ENCODE data around the gene DMKN.

Gene DMKN

DNA sequence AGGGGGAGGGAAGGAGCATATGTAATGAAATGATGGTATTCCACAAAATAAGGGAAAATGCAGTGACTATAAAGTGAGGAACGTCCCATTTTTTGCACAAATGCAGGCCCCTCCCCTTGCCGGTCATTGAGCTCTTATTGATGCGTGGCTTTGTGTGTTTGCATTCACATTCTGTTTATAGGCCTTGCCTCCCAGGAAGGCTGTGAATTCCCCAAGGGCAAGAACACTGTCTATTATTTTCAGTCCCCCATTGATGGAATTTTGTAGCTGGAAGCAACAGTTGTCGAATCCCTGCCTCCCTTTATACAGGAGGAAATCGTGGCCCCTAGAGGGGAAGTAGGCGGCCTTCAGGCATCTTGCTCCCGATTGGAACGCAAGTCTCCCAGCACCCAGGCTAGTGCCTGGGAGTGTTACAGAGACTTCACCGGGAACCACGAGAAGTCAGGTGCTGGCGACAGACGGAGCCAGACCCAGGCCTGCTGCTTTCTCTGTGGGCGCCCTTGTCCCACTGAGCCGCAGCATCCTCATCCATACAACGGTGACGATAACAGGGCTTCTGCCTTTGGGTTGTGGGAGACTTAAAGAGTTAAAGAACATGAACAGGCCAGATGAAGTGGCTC, 7.8 kb upstream of the DMKN start:
- DNase-seq: no peak

DNA sequence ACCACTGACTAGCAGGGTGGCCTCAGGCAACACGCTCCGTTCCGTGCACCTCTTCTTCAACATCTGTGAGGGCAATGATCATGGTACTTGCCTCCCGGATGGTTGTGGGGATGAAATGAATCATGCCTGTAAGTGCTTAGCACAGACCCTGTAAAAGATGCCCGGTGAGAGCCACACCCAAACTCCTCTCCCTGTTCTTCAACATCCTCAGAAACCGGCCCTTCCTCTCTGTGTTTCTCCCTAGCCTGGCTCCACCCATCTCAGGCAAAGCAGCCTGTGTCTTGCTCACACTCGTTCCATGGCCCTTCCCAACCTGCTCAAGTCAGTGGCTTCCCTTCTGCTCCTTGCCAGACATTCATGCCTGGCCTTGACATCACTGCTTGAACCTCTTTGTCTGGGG, 5.8 kb upstream of the DMKN start:
- no peak for DNase-seq

DNA sequence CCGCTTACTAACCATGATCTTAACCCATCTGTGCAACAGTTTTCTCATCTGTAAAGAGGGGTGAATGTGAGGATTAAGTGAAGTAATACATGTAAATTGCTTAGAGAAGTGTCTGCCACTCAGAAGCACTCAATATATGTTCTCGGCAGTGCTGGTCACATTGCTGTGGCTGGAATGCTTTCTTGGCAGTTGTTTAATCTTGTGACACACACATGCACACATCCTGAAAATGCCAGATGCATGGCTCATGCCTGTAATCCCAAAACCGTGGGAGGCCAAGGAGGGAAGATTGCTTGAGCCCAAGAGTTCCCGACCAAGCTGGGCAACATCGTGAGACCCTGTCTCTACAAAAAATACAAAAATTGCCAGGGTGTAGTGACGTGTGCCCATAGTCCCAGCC, 4.9 kb upstream of the DMKN start:
- DNase-seq: no peak

DNA sequence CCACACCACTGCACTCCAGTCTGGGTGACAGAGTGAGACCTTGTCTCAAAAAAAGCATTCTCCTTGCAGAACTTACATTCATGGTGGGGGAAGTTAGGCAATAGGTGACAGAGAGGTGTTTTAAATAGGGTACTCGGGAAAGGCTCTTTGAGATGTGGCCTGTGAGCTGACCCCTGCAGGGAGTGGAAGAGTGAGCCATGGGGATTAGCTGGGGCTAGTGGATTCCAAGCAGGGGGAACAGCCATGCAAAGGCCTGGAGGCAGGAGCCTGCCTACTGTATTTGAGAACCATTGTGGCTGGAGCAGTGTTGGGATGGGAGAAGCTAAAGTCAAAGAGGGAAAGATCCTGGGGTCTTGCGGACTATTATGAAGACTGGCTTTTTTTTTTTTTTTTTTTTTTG, 3.9 kb upstream of the DMKN start:
- DNase-seq: no peak

DNA sequence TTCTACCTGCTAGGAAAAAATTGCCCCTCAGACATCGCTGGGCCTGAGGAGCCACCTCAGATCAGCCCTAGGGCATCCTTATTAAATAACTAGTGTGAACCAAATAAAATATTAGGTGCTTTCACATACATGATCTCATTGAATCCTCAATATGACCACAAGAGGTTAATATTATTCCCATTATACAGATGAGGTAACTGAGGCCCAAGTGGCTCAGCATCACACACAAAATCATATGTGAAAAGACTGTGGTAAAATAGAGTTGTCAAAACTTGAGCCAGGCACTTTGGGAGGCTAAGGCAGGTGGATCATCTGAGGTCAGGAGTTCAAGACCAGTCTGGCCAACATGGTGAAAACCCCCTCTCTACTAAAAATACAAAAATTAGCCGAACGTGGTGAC, 2.9 kb upstream of the DMKN start:
- no peak for DNase-seq

DNA sequence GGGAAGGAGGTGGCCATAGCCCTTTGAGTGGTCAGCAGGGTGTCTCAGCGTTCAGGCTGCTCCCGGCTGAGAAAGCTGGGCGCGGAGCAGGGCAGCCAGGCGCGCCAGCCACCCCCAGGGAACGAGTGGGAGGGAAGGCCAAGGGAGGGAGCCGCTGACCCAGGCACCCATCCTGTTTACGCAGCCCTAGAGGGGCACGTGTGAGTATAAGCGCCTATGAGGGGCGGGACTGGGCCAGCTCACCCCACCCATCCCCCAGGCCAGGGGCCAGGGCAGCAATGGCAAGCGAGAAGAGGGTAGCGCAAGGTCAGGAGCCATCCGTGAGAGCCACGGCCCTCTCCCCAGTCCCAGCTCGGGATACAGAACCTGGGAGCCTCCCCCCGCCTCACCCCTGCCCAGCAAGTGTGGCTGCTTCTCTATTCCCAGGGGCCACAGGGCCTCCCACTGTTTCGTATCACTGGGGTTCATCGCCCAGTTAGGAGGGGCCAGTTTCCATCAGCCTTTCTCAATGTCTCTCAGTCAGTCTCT, 897 bp upstream of the DMKN start:
- DNase-seq: no peak

DNA sequence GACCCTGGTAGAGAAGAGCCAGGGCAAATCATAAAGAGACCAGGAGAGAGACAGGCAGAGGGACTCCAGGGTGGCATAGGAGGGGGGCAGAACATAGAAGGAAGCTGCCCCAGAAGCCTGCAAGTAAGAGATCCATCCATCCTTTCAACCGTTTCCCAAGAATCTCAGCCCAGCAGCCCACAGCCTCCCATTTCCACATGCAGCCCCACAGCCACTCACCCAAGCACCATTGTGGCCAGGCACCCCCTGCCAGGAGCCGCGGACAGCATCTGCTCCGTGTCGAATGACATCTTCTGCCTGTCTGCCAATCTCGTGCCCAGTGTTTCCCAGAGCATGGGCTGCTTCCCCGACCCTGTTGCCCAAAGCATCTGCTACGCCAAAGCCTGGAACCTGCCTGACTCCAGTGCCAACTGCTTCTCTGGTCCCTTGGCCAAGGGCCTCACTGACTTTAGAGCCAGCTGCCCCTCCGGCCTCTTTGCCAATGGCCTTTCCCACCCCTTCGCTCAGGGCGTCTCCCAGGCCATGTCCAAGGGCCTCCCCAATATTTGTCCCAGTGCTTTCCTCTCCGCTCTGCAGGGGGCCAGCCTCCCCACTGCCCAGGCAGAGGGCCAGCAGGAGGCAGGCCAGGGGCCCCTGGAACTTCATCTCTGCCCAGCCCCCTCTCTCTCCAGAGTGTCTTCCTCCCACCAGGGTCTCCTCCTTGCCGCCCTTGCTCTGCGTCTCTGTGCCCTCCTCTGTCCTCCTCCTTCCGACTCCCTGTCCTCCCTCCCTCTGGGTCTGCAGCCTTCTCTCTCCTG, 420 bp downstream of the DMKN start:
- DNase-seq: no peak

DNA sequence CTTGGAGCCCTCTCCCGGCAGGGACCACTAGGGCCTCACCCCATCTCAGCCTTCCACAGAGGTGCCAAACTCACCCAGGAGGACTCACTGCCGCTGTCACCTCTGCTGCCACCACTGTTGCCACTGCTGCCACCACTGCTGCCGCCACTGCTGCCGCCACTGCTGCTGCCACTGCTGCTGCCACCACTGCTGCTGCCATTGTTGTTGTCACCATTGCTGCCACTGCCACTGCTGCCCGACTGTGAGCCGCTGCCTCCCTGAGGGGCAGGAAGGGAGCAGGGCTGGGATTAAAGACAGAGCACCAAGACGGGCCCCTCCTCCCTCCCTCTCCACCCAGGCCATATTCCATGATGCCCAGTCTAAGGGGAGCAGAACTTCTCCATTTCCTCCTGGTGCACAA, 2.1 kb downstream of the DMKN start:
- no peak for DNase-seq

DNA sequence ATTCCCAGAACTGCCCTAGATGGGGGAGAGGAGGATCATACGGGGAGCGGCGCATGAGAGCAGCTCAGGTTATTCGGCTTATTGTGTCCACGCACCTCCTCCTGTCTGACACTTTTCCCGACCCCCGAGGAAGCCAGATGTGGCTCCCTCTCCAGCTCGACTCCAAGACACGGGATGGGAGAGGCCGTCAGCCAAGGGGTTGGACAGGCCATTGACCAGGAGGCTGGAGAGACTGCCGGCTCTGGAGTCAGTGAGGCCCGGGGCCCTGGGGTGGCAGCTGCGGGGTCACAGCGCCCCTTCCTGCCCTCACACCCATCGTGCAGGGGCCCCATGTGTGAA, 2.9 kb downstream of the DMKN start:
- DNase-seq: no peak

DNA sequence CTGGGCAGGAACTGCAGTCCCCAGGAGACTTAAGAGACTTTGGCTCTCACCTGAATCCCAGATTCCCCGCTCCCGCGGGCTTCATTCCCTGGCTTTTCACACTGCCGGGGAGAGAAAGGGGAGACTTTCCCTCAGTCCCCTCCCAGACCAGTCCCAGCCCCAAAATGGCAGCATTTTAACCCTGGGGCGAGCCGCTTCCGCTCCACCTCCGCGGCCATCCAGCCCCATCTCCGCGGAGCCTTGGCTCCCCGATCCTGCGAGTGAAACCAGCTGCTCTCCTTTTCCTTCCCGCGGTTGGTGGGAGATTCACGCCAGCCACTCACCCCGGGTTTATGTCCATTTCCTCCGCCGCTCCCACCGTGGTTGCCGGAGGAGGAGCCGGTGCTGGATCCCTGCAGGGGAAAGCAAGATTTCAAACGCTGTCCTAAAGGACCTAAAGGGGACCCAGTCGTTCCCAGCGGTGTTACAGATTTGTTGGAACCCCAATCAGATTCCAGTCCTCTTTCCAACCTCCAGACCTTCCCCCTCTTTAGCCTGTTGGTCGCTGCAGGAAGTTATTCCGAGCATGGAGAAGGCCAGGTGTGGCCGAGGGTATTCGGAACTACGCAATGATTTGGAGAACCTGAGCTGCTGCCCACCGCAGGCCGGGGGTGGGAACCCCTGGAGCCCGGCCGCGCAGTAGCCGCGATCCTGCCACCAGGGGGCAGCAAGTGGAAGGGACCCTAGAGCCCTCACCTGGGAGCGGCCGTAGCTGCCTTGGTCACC, 3.4 kb downstream of the DMKN start:
- DNase-seq: peak; percentile 24

DNA sequence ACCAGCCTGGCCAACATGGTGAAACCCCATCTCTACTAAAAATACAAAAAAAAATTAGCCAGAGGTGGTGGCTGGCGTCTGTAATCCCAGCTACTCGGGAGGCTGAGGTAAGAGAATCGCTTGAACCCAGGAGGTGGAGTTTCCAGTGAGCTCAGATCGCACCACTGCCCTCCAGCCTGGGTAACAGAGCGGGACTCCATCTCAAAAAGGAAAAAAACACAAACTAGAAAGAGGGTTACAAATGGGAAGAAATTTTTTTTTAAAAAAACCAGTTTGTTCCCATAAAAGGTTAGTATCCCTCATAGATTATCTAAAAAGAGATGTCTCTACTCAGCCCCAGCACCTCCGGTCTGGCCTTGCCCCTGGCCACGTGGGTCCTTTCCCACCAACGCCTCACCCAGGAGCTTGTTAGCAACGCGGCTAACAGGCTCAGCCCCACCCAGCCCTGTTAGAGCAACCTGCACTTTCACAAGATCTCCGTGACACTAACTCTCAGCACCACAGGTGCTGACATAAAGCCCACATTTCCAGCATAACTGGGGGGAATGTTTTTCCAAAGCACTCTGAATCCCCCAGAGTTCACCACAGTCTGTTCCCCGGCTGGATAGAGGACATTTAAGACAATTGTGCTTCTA, 4.3 kb downstream of the DMKN start:
- DNase-seq: no peak

DNA sequence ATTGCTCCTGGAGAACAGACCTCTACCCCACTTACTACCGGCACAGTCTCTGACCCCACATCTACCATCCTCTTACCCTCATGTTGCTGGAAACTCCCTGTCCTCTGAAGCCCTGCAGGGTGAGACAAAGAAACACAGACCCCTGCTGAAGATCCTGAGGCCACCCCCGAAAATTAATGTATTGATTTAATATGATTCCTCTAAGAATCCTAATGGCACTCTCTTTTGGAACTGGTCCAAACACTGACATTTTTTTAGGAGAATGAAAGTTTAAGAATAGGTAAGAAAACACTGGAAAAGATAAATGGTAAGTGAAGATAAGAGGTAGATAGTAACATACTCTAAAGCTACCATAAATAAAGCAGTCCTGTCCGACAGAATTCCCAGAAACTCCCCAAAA, 5.3 kb downstream of the DMKN start:
- DNase-seq: no peak

DNA sequence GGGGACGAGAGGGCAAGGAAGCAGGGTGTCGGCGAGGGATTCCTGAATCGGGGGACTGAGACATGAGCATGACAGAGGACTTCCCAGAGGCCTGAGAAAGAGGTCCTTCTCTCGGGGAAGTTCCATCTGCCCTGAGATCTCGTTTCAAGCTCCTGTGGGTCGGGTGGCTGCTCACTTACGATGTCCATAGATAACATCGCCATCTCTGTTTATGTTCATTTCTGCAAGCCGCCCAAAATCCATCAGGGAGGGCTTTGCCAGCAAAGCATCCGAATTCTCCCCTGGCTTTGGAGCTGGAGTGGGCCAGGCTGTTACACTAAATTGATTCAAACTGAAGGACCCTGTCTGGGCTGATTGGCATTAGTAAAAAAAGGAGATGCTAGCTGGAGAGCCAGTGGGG, 5.9 kb downstream of the DMKN start:
- no peak for DNase-seq

DNA sequence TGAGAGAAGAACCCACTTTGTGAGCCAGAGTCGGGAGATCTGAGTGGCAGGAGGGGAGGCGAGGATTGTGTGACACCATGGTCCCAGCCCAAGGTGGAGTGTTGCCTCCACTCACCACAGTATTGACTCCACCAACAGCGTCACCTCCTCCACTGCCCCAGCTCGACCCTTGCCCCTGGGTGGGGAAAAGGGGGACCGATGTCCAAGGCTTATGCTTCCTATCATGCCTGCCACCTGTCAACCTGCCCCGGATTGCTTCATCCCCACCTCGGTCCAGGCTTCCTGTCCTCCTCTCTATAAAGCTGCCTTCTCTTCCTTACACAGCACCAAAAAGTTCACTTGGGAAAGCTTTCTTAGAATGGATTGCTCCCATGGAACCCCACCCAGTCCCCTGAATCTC, 7.4 kb downstream of the DMKN start:
- DNase-seq: no peak

DNA sequence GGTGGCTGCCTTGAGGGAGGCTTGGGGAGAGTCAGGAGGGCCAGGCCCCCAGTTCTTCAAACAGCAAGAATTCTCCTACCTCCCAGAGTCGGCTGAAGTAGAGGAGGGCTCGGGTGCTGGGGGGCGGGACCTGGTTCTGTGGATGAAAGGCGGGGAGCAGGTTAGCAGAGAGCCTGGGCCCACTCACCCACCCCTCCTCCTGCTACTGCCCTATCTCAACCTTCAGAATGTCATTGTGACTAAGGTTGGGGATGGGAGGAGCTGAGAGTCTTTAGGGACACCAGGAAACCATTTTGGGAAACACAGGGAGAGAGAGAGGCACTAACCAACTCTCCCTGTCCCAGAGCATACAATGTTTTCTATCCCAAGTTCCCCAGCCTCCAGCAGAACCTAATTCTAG, 10.7 kb downstream of the DMKN start:
- DNase-seq: no peak

DNA sequence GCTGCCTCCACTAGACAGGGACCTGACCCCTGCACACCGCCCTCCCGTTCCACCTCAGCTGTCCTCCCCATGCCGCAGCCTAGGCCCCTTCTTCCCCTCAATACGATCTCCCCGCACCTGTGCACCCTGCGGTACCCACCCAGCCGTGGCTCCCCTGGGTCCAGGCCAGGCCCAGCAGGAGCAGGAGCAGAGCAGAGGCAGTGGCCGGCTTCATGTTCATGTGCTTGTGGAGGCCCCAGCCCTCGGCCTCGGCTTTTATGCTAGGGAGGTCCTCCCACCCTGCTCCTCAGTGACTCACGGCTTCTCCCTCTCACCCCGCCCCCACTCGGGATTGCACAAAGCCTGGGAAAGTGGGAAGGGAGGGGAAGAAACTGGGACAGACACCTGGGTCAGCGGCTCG, 11.8 kb downstream of the DMKN start:
- no peak for DNase-seq

DNA sequence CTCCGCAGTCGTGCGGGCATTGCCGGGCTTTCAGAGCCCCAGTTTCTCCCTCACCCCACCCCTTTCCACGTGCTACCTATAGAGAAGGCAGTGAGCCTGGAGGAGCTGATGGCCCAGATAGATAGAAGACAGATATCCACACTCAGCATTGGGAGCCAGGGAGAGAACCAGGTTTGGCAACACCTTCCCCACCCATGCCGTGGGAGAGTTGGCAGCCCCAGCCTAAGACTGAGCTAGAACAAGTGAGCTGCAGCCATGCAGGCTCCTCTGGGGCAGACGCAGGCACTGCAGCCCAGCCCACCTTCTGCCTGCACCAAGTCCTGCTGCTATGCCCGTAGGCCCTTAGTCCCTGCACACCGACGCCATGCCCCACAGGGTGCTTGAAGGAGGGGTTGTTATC, 12.8 kb downstream of the DMKN start:
- DNase-seq: no peak

DNA sequence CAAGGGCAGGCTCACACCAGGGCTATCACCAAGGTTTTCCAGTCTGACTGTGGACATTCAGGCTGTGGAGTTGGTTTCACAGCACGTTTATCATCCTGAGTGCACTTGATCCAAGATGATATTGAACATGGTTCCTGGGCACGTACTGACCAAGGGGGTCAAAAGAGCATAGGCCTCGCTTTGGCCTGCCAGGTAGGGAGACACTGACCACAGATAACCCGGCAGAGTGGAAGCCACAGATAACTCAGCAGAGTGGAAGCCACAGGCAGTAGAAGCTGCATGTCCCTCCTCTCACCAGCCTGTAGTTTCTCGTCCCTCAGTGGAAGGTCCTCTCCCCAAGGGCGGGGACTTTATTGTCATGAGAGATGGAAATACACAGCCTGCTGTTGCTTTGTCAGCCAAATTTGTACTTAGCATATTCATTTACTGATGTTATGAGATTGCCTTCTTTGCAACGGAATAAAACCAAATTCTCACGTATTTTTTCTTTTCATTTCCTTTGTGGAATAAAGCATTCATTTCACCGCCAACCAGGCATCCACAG, 14.4 kb downstream of the DMKN start:
- DNase-seq: no peak

DNA sequence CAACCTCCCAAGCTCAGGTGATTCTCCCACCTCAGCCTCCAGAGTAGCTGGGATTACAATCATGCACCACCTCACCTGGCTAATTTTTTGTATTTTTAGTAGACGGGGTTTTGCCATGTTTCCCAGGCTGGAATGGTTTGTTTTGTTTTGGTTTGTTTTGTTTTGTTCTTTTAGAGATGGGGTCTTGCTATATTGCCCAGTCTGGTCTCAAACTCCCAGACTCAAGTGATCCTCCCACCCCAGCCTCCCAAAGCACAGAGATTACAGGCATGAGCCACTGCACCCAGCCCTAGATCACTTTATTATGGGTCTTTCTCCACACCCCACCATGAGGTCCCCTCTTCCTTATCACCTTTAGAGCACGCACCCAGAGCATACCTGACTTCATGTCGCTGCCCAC, 15.2 kb downstream of the DMKN start:
- no peak for DNase-seq

DNA sequence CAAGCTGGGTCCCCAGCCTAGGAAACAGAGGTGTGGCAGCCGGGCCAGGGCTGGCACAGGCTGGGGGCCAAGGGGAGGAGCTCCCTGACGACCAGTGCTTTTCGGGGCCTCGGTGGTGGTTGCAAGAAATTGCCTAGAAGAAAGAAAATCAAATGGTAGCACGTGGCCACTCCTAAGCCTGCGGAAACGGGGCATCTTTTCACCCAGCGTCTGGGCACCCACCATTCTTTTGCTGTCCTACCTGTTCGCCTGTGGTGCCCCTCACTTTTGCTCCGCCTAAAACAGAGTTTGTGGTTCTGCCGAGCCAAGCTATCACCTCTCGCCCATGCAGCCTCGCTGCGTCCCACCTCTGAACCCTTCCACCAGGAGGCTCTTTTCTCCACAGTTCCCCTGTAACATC, 16.0 kb downstream of the DMKN start:
- no peak for DNase-seq

DNA sequence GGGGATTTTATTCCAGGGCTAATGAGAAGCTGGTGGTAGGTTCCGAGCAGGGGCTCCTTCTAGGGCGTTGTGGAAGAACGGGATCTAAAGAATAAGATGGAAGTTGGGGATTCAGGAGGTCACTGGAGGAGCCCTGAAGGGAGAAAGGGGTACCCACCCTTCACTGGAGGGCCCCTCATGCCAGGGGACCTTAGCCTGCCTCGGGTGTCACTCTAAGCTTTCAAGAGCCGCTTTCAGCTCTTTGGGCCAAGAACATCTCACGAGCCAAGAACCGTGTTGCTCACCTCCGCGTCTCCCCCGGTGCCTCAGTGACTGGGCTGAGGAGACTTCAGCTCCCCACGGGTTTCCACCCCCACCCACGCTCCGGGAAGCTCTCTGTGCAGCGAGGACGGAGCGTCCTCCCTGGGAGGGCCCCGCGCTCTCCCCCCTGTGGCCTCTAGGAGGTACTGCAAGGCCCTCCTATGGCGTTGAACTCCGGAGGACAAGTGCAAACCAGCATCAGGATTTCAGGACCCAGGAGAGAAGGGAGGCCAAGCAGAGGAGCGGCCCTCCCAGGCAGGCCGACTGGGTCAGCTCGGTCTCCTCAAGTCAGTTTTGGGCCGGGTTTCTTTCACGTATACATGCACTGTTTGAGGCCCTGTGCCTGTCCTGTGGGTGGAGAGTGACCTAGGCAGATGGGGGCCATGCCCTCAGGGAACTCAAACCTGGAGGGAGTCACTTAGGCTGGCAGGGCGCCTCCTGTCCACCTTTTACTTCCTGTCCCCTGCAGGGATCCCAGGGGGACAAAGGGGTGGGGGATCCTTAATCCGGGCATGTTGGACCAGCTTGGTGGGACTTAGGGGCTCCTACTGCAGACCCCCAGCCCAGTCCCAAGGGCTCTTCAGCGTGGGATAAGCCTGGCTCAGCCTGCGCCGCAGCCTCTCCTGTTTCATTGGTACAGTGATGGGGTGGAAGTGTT, 18.1 kb downstream of the DMKN start:
- no peak for DNase-seq

DNA sequence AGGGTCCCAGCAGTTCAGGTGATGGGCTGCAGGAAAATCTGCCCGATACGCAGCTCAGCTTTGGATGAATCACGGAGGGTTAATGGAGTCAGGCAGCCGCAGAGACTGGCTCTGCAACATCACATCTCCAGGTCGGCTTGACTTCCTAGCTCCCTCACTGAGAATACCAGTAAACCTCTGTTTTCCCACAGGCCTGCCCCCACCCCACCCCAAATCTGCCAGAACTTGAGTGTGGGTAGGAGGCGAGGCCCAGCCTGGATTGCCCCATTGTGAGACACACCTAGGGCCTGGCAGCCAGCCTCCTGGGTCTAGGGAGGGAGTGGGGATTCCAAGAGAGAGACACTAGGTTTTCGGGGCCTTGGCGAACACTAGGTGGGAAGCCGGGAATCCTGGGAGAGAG, 19.5 kb downstream of the DMKN start:
- no peak for DNase-seq

Data from NCI-H510A (cell line).